Inflammatory macrophage treated with lipopolysaccharide for 1 hour (primary cell): ENCODE data around the gene CCBE1.
"Not testable (repeated sequence)": the region's sequence is repeated elsewhere in the genome, so short reads cannot be mapped to it uniquely, and the experiment has no call there.

Experiments
- DNase-seq, 2 donors: peaks; one replicate each; pipeline ENCODE4 v3.0.0-alpha.2; 2020 to 2022

Gene CCBE1

DNA sequence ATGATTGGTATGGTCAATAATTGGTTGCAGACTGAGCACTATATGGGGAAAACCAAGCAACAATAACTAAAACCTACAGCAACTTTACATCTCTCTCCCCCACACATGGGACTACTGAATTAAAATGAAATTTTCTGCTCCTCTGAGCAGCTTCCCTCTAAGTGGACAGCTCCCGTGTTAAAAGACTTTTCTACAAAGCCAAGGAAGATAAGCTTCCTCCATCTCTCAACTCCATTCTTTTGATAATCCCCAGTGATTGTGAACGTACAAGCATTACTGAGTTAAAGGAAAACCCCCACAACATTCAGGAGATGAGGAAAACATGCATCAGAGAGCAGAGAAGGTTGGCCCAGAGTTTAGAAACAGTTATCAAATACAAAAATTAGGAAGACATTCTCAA lies 21.9 kb downstream of the CCBE1 start:
- no peak for DNase-seq

DNA sequence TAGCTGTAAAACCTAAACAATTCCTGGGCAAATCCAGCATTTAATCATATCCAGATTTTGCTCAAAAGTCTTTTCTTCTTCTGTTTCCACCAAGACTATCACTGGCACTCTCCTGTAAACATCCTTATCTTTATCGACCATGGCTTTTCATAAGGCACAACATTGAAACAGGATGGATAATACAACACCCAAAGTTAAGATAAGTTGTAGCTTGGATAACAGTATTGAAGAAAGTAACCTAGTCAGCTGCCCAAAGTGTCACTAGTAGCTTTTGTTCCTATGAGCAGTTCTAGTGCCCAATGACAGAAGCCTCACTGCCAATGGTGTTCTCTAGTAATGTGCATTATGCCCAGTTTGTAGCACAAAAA lies 22.3 kb downstream of the CCBE1 start:
- DNase-seq = no peak

DNA sequence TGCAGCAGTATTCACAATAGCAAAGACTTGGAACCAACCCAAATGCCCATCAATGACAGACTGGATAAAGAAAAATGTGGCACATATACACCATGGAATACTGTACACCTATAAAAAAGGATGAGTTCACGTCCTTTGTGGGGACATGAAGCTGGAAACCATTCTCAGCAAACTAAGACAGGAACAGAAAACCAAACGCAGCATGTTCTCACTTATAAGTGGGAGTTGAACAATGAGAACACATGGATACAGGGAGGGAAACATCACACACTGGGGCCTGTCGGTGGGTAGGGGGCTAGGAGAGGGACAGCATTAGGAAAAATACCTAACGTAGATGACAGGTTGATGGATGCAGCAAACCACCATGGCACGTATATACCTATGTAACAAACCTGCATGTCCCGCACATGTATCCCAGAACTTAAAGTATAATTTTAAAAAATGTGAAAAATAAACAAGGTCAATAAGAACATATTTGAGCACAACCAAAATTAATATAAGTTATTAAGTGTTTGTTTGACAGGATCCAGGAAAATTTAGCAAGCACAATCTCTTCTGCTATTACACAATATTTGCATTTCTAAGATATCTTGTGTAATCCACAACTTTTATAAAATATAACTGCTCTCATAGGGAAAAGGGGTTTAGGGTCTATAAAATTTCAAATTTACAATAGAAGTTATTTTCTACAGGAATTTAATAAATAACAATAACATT lies 22.9 kb downstream of the CCBE1 start:
- no peak for DNase-seq

DNA sequence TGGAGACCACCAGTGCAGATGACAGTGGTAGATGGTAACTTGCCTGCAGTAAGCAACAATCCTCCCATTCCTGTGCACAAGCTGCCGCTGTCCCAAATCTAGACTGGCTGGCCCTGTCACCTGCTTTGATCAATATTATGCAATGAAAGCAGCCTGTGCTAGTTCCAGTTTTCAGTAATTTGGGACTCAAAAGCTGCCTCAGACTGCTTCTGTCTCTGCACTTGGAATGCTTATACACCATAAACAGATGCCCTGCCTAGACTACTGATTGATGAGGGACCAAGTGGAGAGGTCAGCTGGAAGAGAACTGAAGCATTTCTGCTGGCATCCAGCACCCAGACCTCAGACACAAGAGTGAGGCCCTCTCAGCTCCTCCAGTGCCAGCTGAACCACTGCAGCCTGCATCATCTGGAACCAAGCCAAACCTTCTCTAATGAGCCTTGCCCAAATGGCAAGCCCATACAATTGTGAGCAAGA lies 24.9 kb downstream of the CCBE1 start:
- DNase-seq = no peak

DNA sequence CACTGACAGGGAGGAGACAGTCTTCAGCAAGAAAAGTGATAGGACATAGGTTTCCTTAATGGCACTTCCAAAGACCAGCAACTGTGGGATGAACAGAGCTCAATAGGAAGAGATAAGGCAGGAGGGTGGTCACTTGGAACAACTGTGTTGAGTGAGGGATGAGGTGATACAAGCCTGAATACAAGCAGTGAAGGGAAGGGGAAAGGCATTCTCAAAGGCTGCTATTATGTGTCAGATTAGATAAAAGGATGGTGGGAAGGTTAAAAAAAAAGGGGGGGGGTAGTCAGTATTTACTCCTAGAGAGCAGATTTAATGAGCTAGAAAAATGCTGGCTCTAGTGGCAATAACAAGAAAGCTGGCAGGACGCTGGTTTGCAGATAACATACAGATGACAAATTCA lies 25.7 kb downstream of the CCBE1 start:
- DNase-seq = no peak

DNA sequence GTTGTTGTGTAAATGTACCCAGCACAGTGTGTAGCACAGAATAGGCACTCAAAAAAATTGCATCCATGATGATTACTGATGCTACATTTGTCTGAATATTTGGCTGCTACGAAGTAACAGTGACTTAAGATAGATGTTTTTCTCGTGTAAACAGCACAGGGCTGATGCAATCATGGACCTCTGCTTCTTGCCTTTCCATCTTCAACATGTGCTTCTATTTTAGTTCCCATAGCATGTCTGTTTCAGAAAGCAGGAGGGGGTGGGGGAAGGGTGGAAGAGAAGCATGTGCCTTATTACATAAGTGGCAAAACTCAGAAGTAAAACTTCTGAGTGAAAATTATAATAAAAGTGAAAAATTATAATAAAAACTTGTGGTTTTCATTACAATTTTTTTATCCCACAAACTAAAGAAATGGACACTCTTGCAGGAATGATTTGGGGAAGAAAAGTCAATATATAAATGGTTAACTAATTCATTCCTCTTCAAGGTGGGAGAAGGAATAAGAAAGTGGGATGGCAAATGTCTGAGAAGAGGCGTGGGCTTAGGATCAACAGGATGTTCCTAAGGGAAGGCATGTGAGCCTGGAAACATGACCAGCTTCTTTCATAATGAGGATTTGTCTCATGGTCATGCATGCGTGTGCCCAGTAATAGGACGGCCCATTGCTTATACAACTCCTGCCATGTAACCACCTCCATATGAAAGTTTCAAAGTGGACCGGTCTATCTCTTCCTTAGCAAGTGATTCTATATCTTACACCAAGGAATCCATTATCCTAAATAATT lies 27.2 kb downstream of the CCBE1 start:
- no peak for DNase-seq

DNA sequence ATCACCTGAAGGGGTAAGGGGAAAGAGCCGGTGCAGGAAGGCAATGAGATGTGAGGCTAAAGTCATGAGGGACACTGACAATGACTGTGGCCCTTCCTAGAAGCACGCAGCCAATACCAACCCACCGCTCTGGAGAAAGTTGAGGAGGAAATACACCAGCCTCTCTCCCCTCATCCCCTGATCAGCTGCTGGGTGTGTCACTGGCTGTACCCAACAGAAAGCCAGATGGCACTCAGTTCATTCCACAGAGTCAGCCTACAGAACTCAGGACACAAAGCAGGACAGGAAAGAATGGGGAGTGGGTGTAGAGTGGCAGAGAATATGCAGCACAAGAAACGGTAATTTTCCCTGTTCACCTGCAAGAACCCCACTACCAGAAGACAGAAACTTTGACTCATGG lies 29.7 kb downstream of the CCBE1 start:
- no peak for DNase-seq

DNA sequence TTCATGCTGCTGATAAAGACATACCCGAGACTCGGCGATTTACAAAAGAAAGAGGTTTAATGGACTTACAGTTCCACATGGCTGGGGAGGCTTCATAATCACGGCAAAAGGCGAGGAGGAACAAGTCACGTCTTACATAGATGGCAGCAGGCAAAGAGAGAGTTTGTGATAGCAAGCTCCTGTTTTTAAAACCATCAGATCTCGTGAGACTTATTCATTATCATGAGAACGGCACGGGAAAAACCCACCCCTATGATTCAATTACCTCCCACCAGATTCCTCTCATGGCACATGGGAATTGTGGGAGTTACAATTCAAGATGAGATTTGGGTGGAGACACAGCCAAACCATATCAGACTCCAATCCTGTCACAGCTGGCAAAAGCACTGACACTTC lies 31.2 kb downstream of the CCBE1 start:
- DNase-seq = not testable (repeated sequence)

DNA sequence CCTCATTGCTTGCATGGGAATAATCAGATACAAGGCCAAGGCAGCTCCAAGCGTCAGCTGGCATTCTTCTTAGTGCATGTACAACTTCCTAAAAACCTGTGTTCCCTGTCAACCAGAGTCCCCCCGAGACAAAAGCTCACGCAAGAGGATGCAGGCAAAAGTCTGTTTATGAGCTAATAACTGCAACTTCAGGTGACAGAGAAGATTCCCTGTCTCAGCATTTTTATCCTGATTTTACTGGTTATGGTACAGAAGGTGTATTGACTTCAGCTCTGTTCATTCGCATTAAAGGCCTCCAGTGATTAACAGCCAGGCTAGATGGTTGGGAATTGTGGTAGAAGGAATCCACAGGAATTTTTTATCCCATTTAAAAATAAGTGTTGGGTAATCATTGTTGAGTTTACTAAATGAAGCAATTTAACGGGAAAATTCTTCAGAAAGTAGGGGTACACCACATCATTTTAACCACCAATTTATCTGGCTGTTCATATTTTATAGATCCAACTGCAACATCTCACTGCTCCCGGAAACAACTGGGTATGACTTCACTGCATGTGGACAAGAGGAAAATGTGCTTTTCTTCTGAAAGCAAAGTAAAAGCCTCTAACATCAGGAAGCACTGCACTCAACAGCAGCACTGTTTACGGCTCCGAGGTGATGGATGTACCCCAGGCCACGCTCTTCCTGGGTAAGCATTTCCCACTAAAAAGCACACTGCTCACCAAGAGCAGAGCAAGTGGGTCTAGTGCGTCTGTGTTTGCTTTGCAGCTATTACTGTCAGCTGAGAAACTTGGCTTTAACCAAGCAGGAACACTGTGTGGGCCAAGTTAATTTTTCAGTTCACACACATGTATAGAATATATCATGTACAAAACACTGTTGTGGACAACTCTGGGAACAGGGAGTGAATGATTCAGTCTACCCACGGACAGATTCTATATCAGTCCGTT lies 31.9 kb downstream of the CCBE1 start:
- no peak for DNase-seq

DNA sequence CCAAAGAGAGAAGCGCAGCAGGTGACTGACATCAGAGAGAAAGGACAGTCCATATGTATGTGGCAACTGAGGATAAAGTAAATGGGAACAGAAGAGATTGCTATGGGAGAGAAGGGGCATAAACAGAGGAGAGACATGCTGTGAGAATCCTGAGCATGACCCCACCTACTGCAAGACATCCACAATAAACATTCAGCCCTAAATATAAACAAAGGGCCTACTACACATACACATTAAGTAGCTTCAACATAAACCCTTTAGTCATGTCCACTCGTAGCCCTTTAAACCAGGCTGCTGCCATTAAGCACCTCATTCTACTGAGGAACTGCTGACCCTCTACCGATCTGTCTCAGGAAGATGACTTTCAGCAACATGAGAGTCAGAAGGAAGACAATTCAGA lies 32.9 kb downstream of the CCBE1 start:
- no peak for DNase-seq

DNA sequence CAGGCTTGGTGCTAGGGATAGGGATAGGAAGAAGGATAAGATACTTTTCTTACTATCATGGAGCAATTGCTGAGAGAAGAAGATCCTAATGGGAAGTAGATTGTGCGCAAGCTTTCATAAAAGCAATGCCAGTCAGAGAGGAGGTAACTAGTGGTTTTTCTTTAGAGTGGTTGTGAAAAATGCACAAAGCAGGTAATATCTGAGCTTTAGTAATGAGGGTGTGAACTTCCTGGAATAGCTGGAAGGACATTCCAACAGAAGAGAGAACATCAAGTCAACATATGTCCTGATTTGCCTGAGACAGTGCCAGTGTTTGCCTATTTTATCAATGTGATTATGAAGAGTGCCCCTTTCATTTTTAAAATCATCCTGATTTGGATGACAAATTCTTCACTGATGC lies 34.1 kb downstream of the CCBE1 start:
- DNase-seq = no peak

DNA sequence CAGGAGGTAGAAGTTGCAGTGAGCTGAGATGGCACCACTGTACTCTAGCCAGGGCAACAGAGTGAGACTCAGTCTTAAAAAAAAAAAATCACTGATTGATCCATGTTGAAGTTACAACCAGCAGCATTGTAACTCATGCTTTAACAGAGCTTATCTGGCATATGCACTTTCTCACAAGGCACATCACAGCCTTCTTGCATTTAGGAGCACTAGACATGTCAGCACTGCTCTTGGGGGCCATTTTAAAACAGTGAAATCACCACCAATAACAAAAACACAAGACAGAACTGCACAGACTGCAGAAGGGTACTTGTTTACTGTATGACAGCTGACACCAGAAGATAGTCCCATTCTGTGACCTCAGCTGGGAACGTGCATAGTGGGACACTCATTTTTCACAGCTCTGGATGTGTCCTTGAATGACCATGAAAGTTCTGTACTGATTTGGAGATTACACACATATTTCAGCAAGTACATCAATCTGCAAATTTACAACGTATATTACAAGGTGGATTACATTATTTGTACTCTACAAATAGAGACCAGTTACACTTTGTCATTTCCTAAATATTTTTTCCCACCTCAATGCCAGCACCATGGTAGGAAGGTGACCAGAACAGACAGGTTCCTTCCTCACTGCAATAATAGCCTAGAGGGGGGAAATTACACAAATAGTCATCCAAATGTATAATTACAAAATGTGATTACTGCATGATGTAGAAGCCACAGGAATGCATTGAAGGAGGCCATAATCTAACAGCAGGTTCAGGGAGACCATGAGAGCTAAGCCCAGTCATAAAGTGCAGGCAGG lies 35.1 kb downstream of the CCBE1 start:
- DNase-seq = no peak

DNA sequence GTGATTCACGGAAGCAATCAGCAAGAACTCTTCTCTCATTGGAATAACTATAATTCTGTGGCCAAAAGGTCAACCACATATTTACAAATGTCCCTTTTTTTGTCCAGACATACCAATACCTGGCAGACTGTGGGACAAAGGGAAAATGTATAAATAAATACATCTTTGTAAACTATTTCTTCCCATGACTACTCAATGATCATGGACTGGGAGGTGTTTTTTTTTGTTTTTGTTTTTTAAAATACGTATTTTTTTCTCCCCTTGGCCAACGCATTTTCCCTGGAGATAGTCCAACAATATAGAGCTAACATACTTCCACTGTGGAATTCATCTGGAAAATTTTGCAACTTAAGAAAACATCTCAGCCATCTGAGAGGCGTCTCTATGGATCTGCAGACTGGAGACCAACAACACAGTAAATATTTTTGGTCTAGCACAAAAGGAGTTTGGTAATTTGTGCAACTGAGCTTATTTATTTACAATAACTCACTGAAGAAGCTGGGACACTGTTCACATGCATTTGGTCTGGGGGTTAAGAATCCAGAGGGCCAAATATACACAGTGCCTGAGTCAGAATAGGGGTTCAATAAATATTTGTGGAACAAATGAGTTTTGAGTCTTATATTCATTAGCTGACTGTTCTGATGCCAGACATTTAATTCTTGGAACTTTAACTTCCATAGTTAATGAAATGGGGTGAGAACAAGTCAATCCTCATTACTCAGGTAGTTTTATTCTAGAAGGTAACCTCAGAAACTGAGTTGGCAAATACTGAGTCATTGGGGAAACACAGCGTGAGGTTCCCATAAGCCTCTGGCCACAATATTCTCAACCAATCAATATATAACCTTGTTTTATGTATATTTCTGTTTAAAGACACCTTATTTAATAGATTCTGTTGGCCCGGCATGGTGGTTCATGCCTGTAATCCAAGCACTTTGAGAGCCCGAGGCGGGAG lies 36.2 kb downstream of the CCBE1 start:
- no peak for DNase-seq

DNA sequence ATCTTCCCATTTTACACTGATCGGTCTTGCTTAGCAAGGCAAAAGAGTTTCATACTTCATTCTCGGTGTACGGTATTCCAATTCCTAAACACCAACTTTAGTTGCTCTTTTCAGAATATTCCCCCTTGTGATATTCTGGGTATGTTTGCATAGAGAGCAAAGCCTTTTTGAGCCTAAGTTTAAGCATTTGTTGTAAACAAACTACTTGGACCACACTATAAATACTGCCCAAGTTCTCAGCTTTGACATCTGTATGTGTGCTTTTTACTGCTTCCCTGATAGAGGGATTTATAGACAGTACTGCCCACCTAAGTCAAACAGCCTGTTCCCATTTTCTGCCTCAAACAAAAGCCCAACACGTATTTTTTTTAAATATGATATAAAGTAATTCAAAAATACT lies 36.9 kb downstream of the CCBE1 start:
- DNase-seq = no peak

DNA sequence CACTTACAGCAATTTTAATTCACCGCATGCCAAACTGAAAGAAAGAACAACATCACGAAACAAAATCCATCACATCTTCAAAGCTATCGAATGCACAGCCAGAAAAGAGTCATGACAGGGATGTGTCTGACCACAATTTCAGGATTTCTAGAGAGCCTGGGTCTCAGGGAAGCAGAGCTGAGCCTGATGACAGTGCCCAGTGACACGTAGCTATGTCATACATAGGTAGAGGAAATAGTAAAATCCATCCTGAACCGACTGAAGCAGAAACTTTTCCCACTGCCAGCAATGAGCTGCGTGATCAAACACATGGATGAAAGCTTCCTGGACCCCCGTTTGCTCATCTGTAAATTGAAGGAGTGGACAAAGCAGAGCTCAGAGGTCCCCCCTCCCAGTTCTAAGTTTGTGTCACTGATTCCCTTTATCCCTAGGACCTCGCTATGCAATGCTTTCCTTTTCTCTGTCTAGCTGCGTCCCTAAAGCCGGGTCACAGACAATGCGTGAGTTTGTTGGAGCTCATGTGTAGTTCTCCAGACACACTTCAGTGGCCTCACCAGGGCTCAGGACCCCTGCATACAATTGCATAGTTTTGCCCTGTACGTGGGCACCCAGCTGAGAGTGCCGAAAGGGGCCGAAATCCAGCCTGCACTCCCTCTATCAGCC lies 37.6 kb downstream of the CCBE1 start:
- DNase-seq = no peak

DNA sequence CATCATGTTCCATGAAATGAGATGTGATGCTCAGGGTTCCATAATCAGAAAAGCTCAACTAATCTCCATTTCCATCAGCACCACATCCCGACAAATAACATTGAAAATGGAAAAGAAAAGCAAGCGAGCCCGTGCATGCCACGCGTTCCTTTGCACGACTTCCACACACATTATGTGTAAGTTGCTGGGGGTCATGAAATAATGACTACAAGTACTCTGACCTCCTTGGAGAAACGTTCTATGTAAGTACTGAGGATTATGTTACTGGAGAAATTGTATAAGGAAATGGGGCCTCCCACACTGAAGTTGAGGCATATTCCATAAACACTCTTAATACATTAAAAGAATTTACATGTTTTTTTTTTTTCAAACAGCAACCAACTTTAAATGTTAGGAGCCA lies 38.3 kb downstream of the CCBE1 start:
- DNase-seq = no peak

DNA sequence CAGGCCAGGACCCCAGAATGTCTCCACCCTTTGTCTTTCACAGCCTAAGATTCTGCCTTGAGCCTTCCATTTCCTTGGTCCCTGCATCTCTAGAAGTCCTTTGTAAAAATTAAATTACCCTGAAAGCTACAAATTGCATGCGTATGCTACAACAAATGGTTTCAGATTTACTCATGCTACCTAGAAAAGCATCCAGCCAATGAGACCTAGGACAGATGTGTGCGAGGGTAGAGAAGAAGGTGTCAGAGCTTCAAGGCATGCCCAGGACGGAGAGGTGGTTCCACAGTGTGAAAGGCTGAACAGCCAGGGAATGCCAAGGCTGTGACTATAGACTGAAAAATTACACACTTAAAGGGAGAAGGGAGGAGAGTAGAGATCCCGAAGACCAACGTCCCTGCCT lies 40.2 kb downstream of the CCBE1 start:
- DNase-seq = no peak

DNA sequence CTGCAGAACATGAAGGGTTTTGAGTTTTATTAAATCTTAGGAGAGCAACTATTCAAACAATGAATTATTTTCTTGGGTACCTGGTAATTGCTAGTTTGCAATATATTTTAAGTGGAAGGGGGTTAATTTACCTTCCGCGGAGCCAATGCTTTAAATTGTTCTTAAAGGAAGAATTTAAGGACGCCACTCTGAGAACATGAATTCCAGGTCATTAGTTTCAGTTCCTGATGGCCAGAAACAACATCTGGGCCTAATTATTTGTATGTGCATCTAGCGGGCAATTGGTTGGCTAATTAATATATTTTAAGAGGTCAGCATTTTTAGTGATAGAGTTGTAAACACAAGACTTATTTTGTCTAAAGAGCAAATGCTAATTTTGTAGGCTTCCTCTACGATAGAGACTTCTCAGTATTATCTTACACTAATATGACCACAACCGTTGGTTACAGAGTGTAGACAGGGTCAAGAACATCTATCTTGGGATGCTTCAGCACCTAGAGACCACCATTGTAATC lies 40.8 kb downstream of the CCBE1 start:
- no peak for DNase-seq

DNA sequence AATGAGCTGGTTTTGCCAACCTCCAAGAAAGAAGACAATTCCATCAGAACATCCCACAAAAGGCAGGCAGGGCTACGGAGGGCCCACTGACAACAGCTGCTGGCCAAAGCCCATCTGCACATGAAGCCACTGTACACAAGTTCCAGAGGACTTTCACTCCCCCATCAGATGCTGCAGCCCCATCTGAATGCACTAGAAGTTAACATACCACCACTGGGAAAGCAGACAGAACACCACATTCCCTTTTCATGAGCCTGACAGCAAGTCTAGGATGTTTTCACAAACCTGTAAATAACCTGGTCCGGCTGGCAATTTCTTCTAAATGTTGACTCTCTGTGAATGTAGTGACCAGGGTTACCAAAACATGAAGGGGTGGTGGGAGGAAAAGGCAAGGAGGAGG lies 41.5 kb downstream of the CCBE1 start:
- no peak for DNase-seq

DNA sequence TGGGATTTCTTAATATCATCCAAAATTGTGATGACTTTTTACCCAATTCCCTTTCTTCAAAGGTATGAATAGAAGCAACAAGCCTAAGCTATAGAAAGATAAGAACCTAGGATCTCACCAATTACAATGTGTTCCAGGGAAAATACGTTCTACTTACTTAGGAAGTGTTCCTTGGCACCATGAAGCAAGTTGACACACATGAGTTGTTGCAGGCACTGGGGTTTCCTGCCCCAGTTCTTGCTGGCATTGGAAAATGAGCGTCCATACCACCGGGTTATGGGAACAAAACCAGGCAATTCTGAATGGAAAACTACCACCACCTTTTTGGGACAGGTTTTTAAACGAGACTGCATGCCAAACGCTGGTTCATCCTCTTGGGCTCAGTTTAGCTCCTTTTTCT lies 46.2 kb downstream of the CCBE1 start:
- no peak for DNase-seq
